MM.1S (cell line): ENCODE measurements around the gene GBGT1.

ENCODE experiments used
- DNase-seq: peaks from one replicate; pipeline ENCODE4 v3.0.0-alpha.2; 2015
- H2AFZ ChIP-seq: fragments of 300-600 bp; sonication (generic); 2 replicates; pipeline ENCODE4 v1.6.0; 2016; ENCODE audit warnings: antibody characterized with exemption, low read length
- H3F3A ChIP-seq: fragments of 300-600 bp; sonication (generic); 2 replicates; pipeline ENCODE4 v1.6.1; 2016; ENCODE audit warnings: mild to moderate bottlenecking, antibody characterized with exemption, low read length, moderate library complexity, mixed read lengths; ENCODE audit not compliant: insufficient read depth
- H3K27ac ChIP-seq: fragments of 300-600 bp; sonication (generic); 2 replicates; pipeline ENCODE4 v1.5.1; 2016; ENCODE audit warnings: mild to moderate bottlenecking, low read length
- H3K27me3 ChIP-seq: fragments of 300-600 bp; sonication (generic); replicated peaks from 2 replicates; pipeline ENCODE4 v1.6.0; 2016; ENCODE audit warnings: low read length; ENCODE audit not compliant: insufficient read depth
- H3K36me3 ChIP-seq: fragments of 300-600 bp; sonication (generic); replicated peaks from 2 replicates; pipeline ENCODE4 v1.6.1; 2016; ENCODE audit warnings: mild to moderate bottlenecking, low read length, mixed read lengths; ENCODE audit not compliant: insufficient read depth
- H3K4me1 ChIP-seq: fragments of 300-600 bp; sonication (generic); 2 replicates; pipeline ENCODE4 v1.6.1; 2016; ENCODE audit warnings: low read length, mixed read lengths
- H3K4me2 ChIP-seq: fragments of 300-600 bp; sonication (generic); 2 replicates; pipeline ENCODE4 v1.6.0; 2016; ENCODE audit warnings: low read depth, low read length
- H3K4me3 ChIP-seq: fragments of 300-600 bp; sonication (generic); 2 replicates; pipeline ENCODE4 v1.5.1; 2016; ENCODE audit warnings: low read length, mixed read lengths
- H3K79me2 ChIP-seq: fragments of 300-600 bp; sonication (generic); 2 replicates; pipeline ENCODE4 v1.6.1; 2016; ENCODE audit warnings: mixed run types, low read length, mixed read lengths
- H3K9ac ChIP-seq: fragments of 300-600 bp; sonication (generic); 2 replicates; pipeline ENCODE4 v1.6.1; 2016; ENCODE audit warnings: low read length, mixed read lengths
- H3K9me2 ChIP-seq: fragments of 300-600 bp; sonication (generic); replicated peaks from 2 replicates; pipeline ENCODE4 v1.6.1; 2016; ENCODE audit warnings: mild to moderate bottlenecking, low read length, mixed read lengths; ENCODE audit not compliant: insufficient read depth
- H3K9me3 ChIP-seq: fragments of 300-600 bp; sonication (generic); replicated peaks from 2 replicates; pipeline ENCODE4 v1.6.1; 2016; ENCODE audit warnings: mild to moderate bottlenecking, low read length, mixed read lengths; ENCODE audit not compliant: insufficient read depth
- H4K20me1 ChIP-seq: fragments of 300-600 bp; sonication (generic); 2 replicates; pipeline ENCODE4 v1.6.1; 2016; ENCODE audit warnings: mild to moderate bottlenecking, low read length, moderate library complexity, mixed read lengths; ENCODE audit not compliant: insufficient read depth
- CTCF ChIP-seq: fragments of 300-600 bp; sonication (generic); IDR thresholded peaks from 2 replicates; pipeline ENCODE4 v1.5.1; 2016; ENCODE audit warnings: antibody characterized with exemption, low read length, mixed read lengths
- EZH2 ChIP-seq: fragments of 300-600 bp; sonication (generic); optimal IDR thresholded peaks from 2 replicates; pipeline ENCODE3; 2017; ENCODE audit warnings: low read depth, mild to moderate bottlenecking, antibody characterized with exemption, low read length, mixed read lengths
- EZH2phosphoT487 ChIP-seq: fragments of 300-600 bp; sonication (generic); IDR thresholded peaks from 2 replicates; pipeline ENCODE4 v1.6.1; 2018; ENCODE audit warnings: antibody characterized with exemption, low read length

The GBGT1 gene

GRCh38 chr9:133128152-133128551 lies 35.6 kb downstream of the GBGT1 start:
- Histone ChIP-seq H3K9ac (no peak overlapping the region), H3K79me2 (peaks cover 9% of the 10 kb centered on the region), H3K27me3 (no peaks in the 10 kb centered on the region), H3K9me2 (no peaks in the 10 kb centered on the region), H3K27ac (no peak overlapping the region), H3K4me3 (no peak overlapping the region), H3F3A (no peaks in the 10 kb centered on the region), H3K4me2 (no peak overlapping the region), H3K4me1 (no peaks in the 10 kb centered on the region), H3K9me3 (no peaks in the 10 kb centered on the region), H3K36me3 (no peaks in the 10 kb centered on the region), H2AFZ (no peak overlapping the region), H4K20me1 (no peaks in the 10 kb centered on the region)
- no peak for DNase-seq
- TF ChIP-seq CTCF: no peak
- no peak for TF ChIP-seq EZH2phosphoT487
- no peak for TF ChIP-seq EZH2

DNA sequence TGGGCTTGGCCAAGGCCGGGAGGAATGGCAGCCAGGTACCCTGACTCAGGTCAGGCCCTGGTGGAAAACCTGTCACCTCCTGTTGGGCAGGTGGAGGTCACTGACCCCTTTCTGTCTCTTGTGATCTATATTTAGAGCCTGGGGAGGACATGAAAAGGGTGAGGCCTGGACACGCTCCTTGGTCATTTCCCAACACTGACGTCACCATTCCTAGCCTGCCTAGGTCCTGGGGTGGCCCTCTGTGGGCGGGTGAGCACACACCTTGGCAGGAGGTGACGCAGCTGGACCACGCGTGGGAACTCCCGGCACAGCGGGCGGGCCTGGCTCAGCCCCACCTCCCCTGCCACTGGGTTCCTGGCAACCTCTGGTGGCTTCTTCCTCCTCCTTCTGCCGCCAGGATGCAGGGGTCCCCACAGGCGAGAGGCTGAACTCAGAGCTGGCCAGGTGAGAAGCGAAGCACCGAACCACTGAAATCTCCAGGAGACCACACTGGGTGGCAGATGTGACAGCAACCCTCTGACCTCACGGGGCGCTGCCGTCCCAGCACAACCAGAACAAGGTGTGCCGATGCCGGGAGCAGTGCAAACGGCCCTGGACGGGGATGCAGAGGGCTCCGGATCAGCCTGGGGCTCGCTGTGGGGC lies 36.3 kb downstream of the GBGT1 start:
- Histone ChIP-seq H3K4me2 (no peak overlapping the region), H3K9ac (no peak overlapping the region), H3F3A (no peaks in the 10 kb centered on the region), H3K36me3 (no peaks in the 10 kb centered on the region), H3K4me1 (no peaks in the 10 kb centered on the region), H2AFZ (no peak overlapping the region), H3K79me2 (peaks cover 6% of the 10 kb centered on the region; the same call in 1 of the 2 replicates), H3K27me3 (no peaks in the 10 kb centered on the region), H3K4me3 (no peak overlapping the region), H3K9me2 (no peaks in the 10 kb centered on the region), H4K20me1 (no peaks in the 10 kb centered on the region), H3K27ac (no peak overlapping the region), H3K9me3 (no peaks in the 10 kb centered on the region)
- TF ChIP-seq EZH2phosphoT487: no peak
- TF ChIP-seq EZH2: no peak
- no peak for TF ChIP-seq CTCF
- no peak for DNase-seq

DNA sequence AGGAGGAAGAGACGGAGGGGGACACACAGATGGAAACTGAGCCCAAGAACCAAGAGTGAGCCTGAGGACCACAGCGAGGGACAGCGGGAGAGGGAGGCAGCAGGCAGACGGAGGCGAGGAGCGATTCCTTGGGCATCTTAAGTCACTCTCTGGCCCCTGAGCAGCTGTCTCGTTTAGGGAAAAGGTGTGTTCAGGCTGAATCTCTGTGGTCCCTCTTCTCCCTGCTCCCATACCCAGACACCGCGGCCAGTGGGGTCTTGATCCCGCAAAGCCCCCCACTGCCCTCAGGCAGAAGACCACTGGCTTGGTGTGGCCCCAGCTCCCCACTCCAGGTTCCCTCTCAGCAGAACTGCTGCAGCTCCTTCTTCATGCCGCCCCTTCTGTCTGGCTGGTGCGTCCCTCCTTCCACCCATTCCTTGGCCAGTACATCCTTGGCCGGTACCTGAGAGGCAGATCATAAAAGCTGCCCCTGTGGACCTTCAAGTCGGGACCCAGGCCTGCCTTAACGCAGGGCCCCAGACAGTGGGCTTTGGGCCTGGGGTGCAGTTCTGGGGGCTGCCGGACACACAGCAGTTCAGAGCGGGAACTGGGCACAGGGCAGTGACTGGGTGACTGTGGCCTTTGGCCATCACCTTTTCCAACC lies 36.9 kb downstream of the GBGT1 start:
- H2AFZ ChIP-seq: no peak overlapping the region
- H3K4me1 ChIP-seq: no peaks in the 10 kb centered on the region
- H3K4me3 ChIP-seq: no peak overlapping the region
- no peak for DNase-seq
- no peak overlapping the region for H3K27ac ChIP-seq
- H3K9me3 ChIP-seq: no peaks in the 10 kb centered on the region
- H3F3A ChIP-seq: peaks cover 1% of the 10 kb centered on the region; the same call in 1 of the 2 replicates
- no peaks in the 10 kb centered on the region for H3K27me3 ChIP-seq
- H3K79me2 ChIP-seq: peaks cover 3% of the 10 kb centered on the region; the same call in 1 of the 2 replicates
- no peaks in the 10 kb centered on the region for H3K9me2 ChIP-seq
- TF ChIP-seq EZH2phosphoT487 (no peak), EZH2 (no peak), CTCF (no peak)
- H3K36me3 ChIP-seq: no peaks in the 10 kb centered on the region
- no peaks in the 10 kb centered on the region for H4K20me1 ChIP-seq
- no peak overlapping the region for H3K9ac ChIP-seq
- no peak overlapping the region for H3K4me2 ChIP-seq
